Stimulated activated CD8-positive, alpha-beta memory T cell treated with anti-CD3 and anti-CD28 coated beads, Interleukin-12 subunit alpha, Interleukin-12 subunit beta, amount 100 ng/mL, for 4 hours (primary cell): ENCODE measurements around the gene ZNF169.
"Not testable (repeated sequence)": the region's sequence is repeated elsewhere in the genome, so short reads cannot be mapped to it uniquely, and the experiment has no call there.

ENCODE experiments used
- DNase-seq: peaks from one replicate; pipeline ENCODE4 v3.0.0-alpha.2; 2020; ENCODE audit warnings: low read depth

The ZNF169 gene

DNA sequence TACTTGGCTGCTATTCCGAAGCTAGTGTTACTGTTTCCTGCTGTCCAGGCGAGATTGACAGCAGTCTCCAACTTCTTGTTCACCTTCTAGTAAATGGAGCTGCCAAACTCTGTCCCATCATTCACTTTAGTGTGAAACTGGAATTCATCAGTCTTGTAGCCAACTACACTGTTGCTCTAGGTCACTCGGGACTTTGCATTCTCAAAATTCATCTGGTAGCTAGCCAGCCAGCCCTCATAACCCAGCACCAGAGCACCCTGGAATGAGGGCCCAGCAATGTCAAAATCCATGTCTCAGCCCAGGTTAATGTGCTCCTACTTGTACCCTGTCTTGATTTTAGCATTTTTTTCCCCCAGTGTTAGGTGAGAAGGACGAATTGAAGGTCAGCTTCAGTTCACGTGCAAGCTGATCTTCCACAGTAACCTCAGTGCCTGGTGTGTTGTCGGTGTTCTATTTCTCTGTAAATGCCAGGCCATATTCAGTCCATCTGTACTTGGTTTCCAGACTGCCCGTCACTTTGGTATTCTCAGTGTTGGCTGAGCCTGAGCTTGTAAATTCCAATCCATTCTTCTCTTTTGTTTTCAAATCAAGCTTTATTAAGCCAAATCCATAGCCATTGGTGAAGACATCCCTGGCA lies 28.9 kb downstream of the ZNF169 start:
- DNase-seq: no peak

- no peak for DNase-seq
These were observed 30.6 kb downstream of the ZNF169 start for GRCh38 chr9:94289691-94290090.

DNA sequence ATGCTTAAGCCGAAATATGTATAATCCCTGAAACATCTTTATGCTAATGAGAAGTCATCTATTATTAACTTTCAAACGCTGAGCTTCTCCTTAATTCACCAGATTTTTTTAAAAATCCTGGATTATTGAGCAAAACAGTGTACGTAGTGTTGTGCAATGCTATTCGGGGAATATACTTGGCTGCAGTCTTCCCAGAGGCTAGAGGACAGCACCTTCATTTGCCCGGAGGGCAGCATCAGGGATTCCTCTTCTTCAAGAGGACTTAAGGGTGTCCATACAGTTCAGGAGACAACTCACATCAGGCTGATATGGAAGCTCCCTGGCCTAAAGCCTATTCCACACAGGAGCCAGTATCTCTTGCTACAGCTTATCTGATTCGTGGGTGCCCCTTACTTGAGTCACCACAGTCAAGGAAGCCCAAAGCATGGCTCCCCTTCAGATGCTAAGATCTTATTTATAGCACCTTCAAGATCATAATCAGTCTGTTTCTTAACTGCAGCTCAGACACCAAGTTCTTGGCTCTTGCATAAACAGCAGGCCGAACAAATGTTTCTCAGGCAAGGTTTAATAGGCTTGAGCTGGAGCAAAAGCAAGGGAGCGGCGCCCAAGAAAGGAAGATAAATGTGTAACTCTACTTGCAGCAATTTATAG lies 40.0 kb downstream of the ZNF169 start:
- DNase-seq: no peak

DNA sequence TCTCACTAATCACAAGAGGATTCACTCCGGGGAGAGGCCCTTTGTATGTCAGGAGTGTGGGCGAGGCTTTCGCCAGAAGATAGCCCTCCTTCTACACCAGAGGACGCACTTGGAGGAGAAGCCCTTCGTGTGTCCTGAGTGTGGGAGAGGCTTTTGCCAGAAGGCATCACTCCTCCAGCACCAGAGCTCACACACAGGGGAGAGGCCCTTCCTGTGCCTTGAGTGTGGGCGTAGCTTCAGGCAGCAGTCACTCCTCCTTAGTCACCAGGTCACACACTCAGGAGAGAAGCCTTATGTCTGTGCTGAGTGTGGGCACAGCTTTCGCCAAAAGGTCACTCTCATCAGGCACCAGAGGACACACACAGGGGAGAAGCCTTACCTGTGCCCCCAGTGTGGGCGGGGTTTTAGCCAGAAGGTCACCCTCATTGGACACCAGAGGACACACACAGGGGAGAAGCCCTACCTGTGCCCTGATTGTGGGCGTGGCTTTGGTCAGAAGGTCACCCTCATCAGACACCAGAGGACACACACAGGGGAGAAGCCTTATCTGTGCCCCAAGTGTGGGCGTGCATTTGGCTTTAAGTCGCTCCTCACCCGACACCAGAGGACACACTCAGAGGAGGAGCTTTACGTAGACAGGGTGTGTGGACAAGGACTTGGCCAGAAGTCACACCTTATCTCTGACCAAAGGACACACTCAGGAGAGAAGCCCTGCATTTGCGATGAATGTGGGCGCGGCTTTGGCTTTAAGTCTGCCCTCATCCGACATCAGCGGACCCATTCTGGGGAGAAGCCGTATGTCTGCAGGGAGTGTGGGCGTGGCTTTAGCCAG lies 41.6 kb downstream of the ZNF169 start:
- DNase-seq: no peak

GRCh38 chr9:94301583-94301982 lies 42.5 kb downstream of the ZNF169 start:
- no peak for DNase-seq

DNA sequence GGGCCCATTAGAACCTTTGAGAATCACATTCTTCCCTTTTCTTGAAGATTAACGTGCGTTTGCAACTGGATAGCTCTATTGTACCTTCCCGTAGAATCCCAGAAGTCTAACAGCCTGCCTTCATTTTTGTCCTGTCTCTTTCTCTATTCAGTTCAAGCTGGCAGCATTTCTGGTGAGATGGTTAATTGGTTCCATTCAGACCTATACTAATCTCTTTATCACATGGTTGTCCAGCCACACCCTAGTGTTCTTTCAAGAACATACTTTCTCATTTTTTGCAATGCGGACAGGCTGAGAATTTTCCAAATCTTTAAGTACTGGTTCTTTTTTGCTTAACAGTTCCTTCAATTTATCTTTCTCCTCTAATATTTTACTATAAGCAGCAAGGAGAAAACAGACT lies 43.3 kb downstream of the ZNF169 start:
- DNase-seq: no peak

DNA sequence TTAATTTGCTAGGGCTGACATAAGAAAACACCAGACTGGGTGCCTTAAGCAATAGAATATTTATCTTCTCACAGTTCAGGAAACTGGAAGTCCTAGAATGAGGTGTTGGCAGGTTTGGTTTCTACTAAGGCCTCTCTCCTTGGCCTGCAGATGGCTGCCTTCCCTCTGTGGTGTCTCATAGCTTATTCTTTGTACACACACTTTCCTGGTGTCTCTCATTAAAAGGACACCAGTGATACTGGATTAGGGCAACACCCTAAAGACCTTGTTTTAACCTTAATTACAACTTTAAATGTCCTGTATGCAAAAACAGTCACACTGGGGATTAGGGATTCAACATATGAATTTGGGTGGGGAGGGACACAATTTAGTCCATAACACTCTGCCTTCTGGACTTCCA lies 44.2 kb downstream of the ZNF169 start:
- DNase-seq: no peak

DNA sequence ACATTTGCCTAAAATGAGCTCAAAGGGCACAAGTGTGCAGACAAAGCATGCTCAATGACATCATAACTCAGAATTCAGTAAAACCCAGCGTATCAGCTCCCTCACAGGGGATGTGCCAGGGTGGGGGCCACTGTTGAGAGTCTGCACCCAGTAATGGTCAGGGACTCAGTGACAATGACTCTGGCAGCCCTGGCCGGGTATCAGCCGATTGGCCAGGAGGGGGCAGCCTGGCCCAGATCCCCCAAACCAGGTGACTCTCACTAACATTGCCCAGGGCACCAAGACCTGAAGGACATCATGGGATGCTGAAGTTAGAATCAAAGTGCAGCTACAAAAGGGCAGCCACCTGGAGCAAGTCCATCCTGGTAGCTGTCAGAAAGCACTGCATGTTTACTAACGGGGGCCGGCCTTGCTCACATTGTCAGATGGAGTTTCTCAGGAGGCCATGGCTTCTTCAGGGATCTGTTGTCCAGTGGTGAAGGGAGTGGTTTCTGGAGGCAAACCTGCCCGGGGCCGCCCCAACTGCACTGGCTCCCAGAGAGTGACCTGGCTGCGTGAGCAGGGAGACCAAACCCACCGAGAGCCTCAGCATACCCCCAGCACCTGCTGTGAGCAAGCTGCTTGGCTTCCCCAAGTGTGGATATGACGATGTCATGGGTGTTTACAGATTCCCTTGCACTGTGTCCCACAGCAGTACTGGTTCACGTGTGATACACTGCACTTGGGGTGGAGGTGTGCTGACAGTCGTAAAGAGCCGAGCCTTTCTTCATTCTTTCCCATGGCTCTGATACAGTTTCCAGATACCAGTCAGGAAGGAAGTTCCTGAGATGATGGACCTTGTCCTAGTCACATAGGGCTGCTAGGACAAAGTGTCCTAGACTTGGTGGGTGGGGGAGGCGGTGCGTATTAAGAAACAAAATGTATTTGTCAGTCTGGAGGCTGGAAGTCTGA lies 56.2 kb downstream of the ZNF169 start:
- DNase-seq: not testable (repeated sequence)

GRCh38 chr9:94316236-94316635 lies 57.1 kb downstream of the ZNF169 start:
- not testable (repeated sequence) for DNase-seq

DNA sequence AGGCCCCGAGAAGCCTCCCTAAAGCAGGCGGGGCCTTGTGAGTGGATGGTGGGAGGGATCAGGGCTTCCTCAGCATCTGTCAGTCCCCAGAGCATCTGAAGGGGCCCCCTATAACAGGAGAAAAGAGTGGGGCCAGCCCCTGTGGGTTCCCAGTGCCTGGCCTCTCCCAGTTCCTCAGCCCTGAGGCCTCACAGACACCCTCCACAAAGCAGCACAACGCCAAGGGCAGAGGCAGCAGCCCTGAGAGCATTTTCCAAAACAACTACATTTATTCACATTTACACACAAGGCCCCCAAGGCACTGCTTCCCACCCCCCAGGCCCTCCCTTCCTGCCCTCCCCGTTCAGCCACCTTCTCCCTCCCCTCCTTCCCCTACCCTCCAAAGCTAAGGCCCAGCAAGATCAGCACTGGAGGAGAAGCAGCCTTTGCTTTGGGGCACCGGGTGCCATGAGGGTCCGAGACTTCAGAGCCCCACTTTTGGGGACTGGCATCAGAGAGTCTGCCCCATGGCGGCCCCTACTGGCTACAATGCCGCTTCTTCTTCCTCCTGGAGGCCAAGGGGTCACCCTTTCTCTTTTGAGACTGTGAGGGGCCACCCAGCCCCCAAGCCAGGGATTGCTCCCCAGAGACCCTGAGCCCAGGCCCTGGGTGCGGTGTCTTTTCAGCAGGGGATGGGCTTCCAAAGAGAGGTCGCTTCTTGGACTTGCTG lies 59.0 kb downstream of the ZNF169 start:
- not testable (repeated sequence) for DNase-seq

DNA sequence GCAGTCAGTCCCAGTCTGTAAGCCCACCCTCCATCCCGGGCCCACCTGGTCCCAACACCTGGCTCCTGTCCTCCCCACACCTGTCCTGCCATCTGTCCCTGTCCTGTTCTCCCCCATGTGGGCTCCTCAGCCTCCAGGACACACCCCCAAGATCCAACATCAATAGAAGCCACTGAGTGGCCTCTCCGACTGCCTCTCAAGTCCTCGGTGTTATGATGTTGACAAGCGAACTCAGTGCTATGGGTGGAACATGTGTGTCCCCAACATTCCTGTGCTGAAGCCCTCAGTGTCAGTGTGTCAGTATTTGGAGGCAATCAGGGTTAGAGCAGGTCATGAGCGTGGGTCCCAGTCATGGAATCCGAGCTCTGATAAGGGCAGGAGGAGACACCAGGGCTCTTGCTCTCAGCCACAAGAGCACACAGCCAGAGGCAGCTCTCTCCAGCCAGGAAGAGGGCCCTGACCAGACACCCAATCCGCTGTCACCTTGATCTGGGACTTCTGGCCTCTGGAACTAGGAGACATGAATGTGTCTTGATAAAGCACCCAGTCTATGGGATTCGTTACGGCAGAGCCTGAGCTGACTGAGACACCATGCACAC lies 63.3 kb downstream of the ZNF169 start:
- DNase-seq: not testable (repeated sequence)

GRCh38 chr9:94323153-94323798 lies 64.2 kb downstream of the ZNF169 start:
- not testable (repeated sequence) for DNase-seq

DNA sequence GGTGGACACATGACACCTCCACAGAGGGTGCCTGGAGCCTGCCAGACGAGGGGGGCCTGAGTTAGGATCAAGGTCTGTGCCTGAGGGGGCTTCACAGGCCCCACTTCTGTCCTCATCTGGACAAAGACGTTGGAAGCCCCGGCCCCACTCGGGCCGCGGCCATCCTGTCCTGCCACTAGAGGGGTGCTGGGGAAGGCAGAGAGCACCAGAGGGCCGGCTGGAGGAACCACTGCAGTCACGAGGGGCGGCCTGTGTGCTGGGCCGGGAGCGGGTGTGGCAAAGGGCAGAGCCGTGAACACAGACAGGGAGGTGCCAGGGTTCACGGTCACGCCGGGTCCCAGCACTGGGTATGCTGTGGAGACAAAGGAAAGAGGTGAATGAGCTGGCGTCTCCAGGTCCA lies 66.5 kb downstream of the ZNF169 start:
- not testable (repeated sequence) for DNase-seq

DNA sequence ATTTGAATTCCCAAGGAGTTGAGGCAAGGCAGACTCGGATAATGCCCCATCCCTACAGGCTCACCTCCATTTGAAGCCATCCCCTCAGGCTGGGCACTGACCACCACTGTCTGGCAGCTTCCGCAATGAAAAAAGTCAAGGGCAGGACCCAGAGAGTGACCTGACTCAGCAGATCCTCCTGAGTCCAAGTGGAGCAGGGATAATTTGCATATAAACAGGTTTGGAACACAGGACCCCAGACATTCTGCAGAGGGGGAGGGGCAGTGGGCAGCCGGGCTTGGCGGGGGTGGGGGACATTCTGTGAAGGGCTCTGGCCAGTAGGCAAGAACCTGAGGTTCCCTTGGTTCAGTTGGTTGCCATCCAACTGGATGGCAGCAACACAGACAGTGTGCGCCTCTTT lies 69.4 kb downstream of the ZNF169 start, which contains the start of gene NUTM2F:
Gene NUTM2F, minus strand, starts transcription at position 101 of the 400 bp plus-strand sequence. Its CDS starts 21 bp downstream, at position 80.
- not testable (repeated sequence) for DNase-seq

DNA sequence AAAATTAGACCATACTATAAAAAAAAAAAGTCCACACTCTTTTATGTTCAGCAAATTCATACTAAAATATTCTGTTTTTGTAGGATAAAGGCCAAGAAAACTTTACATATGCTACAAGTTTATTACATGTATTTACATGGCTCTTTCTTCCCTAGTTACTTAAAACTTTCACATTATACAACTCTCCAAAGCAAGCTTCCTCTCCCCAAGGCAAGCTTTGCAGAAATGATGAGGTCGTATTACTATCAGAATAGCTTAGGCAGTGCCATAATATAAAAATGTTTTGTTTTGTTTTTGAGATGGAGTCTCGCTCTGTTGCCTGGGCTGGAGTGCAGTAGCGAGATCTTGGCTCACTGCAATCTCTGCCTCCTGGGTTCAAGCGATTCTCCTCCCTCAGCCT lies 77.3 kb downstream of the ZNF169 start:
- DNase-seq: not testable (repeated sequence)

DNA sequence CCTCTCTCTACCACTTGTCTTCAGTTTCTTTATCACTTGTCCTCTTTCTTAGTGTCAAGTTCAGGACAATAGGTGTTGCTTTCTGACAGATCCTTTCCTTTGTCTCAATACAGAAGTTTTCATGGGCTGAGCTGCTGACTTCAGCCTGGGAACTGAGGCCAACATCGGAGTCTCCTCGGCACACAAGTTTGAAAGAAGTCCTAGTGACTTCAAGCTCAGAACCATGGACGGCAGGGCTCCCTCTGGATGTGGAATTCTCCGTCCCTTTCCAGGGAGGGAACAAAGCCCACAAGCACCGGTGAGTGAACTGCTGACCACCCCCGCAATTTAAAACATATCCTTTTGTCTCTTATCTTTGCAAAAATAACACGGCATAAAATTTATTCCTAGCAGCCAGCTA lies 79.6 kb downstream of the ZNF169 start:
- DNase-seq: not testable (repeated sequence)

- not testable (repeated sequence) for DNase-seq
These were observed 80.6 kb downstream of the ZNF169 start for GRCh38 chr9:94339657-94340056.

DNA sequence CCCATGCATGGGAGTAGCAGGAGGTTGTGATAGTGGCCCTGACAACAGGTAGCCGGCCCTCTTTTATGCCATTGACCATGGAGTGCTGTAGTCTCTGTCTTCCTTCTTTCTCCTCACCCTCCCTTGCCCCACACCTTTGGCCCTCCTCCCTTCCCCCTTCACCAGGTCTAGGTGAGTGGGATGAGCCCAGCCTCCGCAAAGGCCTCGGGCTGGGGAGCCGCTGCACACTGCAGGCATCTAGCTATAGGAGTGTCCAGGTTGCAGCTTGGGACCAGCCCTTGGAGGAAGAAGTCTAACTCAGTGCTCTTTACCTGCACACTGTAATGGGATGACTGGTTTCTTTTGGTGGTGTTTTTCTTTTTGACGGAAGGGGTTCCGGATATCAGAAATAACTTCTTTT lies 81.7 kb downstream of the ZNF169 start:
- not testable (repeated sequence) for DNase-seq

DNA sequence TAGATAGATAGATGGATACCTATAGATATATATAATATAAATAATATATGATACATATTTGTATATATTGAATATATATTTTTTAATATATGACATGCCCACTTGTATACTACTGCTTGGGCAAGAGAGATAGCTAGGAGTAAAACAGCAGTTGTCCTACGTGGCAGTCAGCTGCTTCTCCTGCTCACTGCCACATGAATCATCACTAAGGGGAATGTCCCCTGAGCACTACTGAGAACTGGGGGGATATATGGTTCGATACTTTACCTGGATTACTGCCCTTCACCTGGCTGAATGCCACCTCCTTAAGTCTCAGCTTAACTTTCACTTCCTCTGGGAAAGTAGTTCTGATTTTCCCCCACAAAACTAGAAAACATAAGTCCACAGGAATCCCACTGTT lies 82.6 kb downstream of the ZNF169 start:
- DNase-seq: not testable (repeated sequence)

DNA sequence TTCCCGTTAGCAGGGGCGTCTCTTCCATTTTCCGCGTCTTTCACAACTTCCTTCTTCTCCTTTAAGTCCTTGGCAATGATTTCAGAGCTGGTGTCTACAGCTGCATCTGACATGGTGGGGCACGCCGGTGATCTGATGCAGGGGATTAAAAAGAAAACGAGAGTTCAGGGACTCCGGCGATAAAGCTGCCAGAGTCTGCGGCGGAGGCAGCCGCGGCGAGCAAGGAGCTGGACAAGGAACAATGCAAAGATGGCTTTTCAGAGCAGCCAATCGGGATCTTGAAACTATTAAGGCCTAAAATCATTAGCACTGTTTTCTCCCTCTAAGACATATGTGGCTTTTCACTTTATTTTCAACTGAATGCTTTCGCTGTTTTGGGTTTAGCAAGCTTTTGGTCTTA lies 88.4 kb downstream of the ZNF169 start:
- not testable (repeated sequence) for DNase-seq
